ENCODE data around the gene KLRC4. TPM values are rescaled to one million over a fixed set of nuclear protein-coding genes. Genes with fewer than 3 reads are reported as not detected.
"Not testable (repeated sequence)": the region's sequence is repeated elsewhere in the genome, so short reads cannot be mapped to it uniquely, and the experiment has no call there.

Gene KLRC4
- total RNA-seq, 1 donor = not detected

GRCh38 chr12:10437601-10438000 lies 28.0 kb upstream of the KLRC4 start:
- not testable (repeated sequence) for H3K4me3 ChIP-seq (ENCODE audit: low read depth, low read length); DNase-seq (ENCODE audit: low read depth)

GRCh38 chr12:10435816-10436215 lies 26.3 kb upstream of the KLRC4 start, which contains the start of gene KLRC2:
Gene KLRC2, minus strand, starts transcription at chr12:10436010. Its CDS starts 24 bp downstream, at chr12:10435986.
- not testable (repeated sequence) for H3K4me3 ChIP-seq (ENCODE audit: low read depth, low read length)
- peak; percentile 79 for DNase-seq (ENCODE audit: low read depth)

- not testable (repeated sequence) for DNase-seq (ENCODE audit: low read depth); H3K4me3 ChIP-seq (ENCODE audit: low read depth, low read length)
Observed at GRCh38 chr12:10430623-10431022, 21.1 kb upstream of the KLRC4 start.

GRCh38 chr12:10425938-10426337 lies 16.4 kb upstream of the KLRC4 start:
- not testable (repeated sequence) for DNase-seq (ENCODE audit: low read depth); H3K4me3 ChIP-seq (ENCODE audit: low read depth, low read length)

GRCh38 chr12:10424260-10424899 lies 14.8 kb upstream of the KLRC4 start:
- DNase-seq (ENCODE audit: low read depth) = peak; percentile 10
- not testable (repeated sequence) for H3K4me3 ChIP-seq (ENCODE audit: low read depth, low read length)

- not testable (repeated sequence) for DNase-seq (ENCODE audit: low read depth); H3K4me3 ChIP-seq (ENCODE audit: low read depth, low read length)
Observed at GRCh38 chr12:10422159-10422558, 12.6 kb upstream of the KLRC4 start.

- DNase-seq (ENCODE audit: low read depth) = peak; percentile 36
- not testable (repeated sequence) for H3K4me3 ChIP-seq (ENCODE audit: low read depth, low read length)
Observed at GRCh38 chr12:10420334-10420733, 10.8 kb upstream of the KLRC4 start, which contains the start of gene KLRC3. Gene KLRC3, minus strand, starts transcription at chr12:10420595. Its CDS starts 45 bp downstream, at chr12:10420550.

GRCh38 chr12:10408842-10409241 lies 715 bp downstream of the KLRC4 start:
- TF ChIP-seq CTCF (IDR thresholded peaks at IDR 0.05; ENCODE audit: insufficient read depth, low read depth, low read length) = no peak
- no peak overlapping the region for H3K4me3 ChIP-seq (ENCODE audit: low read depth, low read length)
- no peak for DNase-seq (ENCODE audit: low read depth)

- TF ChIP-seq CTCF (IDR thresholded peaks at IDR 0.05; ENCODE audit: insufficient read depth, low read depth, low read length) = no peak
- H3K4me3 ChIP-seq (ENCODE audit: low read depth, low read length) = no peak overlapping the region
- DNase-seq (ENCODE audit: low read depth) = no peak
Observed at GRCh38 chr12:10406725-10407124, 2.8 kb downstream of the KLRC4 start.

GRCh38 chr12:10405294-10405693 lies 4.3 kb downstream of the KLRC4 start:
- no peak overlapping the region for H3K4me3 ChIP-seq (ENCODE audit: low read depth, low read length)
- no peak for DNase-seq (ENCODE audit: low read depth)
- no peak for TF ChIP-seq CTCF (IDR thresholded peaks at IDR 0.05; ENCODE audit: insufficient read depth, low read depth, low read length)

- no peak overlapping the region for H3K4me3 ChIP-seq (ENCODE audit: low read depth, low read length)
- no peak for DNase-seq (ENCODE audit: low read depth)
- TF ChIP-seq CTCF (IDR thresholded peaks at IDR 0.05; ENCODE audit: insufficient read depth, low read depth, low read length) = no peak
Observed at GRCh38 chr12:10404798-10405197, 4.8 kb downstream of the KLRC4 start.
